ENCODE results near the gene TUG1. TPM values are rescaled to one million over a fixed set of nuclear protein-coding genes. Genes with fewer than 3 reads are reported as not detected.

TUG1 gene
- 104 TPM for polyA plus RNA-seq (ENCODE audit: insufficient read length)

DNA sequence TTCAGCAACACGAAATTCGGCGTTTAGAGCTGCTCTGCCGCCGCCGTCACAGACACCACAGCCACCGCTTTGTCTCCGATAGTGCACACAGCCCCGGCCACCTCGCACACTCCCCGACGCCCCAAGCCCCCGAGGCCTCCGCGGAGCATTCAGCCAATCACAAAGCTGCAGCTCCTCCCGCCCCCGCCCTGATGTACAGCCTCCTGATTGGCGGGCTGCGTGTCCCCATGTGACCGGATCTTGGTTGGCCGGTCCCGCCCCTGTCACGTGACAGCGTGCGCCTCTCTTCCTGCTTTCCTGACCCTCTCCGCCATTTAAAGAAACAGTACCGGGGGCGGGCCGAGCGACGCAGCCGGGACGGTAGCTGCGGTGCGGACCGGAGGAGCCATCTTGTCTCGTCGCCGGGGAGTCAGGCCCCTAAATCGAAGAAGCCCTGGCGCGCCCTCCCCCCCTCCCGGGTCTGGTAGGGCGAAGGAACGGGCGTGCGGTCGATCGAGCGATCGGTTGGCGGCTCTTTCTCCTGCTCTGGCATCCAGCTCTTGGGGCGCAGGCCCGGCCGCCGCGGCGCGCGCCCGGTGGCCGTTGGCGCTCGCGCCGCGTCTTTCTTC is at the start of gene TUG1:
TSS of gene TUG1 (plus strand) at position 342 of the 608 bp plus-strand sequence.
- peak; percentile 99 for DNase-seq

GRCh38 chr22:30919973-30920372 is 49.1 kb upstream of the TUG1 start:
- no peak for DNase-seq

DNA sequence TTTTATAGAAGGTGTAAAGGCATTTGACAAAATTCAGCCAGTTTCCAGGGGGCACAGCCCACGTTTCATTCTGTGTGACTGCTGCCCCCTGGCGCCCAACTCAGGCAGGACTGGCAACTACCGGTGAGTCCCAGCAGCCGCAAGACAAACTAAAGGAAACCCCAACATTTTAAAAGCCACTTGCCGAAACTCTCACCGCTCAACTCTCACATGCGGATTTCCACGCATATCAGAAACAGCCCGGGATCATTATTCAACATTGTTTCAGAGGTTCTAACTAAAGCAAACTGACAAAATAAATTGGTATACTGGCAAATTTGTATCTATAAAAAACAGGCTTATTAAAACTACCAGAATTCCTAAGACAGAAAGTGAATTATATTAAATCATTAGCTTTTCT is 48.7 kb upstream of the TUG1 start:
- DNase-seq, result peak; percentile 56

GRCh38 chr22:30921108-30921507 is 48.0 kb upstream of the TUG1 start:
- no peak for DNase-seq

- peak; percentile 62 for DNase-seq
These were observed 46.9 kb upstream of the TUG1 start for GRCh38 chr22:30922151-30922611.

DNA sequence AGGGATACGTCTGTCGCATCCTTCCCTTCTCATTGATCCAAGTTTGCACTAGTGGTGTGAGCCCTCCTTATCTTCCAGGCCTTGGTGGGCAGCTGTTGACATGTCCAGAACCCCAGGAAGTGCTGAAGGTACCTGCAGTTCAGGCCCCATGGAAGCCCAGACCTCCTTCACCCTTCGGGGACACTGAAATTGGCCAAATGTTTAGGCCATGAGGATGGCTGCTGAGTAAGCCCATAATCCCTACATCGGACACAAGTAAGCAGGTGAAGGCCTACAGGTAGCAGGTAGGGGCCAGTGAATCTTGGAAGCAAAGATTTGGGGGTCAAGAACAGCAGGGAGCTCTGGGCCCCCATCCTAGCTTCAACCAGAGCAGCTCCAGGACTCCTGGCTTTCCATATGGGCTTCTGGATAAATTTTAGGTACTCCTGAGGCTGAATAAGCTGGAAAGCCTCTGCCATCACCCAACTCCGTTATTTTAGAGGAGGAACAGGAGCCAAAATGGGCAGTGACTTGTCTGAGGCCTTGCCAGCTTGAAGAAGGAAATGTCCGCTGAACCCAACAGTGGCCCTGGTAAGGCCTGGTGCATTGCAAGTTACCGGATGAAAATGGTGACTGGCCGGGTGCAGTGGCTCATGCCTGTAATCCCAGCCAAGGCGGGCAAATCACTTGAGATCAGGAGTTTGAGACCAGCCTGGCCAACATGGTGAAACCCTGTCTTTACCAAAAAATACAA is 45.7 kb upstream of the TUG1 start:
- no peak for DNase-seq

GRCh38 chr22:30925667-30926066 is 43.4 kb upstream of the TUG1 start:
- DNase-seq, result no peak

GRCh38 chr22:30926706-30927105 is 42.4 kb upstream of the TUG1 start:
- no peak for DNase-seq

DNA sequence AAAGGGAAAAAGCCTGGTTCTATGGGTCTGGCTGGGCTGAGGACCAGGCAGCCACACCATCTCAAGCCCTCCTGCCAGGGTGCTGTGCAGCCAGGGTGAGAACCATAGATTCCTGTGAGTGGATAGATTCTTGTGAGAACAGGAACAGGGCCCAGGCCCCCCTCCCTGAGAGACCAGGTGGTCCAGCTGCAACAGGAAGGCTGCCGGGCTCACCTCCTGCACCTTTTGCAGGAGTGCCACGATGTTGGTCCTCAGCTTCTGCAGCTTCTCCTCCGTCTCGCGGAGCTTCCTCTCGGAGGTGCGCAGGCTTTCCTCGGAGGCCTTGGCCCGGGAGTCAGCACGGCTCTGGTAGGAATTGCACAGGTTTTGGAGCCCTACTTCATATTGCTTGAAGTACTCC is 41.3 kb upstream of the TUG1 start:
- DNase-seq, result no peak

DNA sequence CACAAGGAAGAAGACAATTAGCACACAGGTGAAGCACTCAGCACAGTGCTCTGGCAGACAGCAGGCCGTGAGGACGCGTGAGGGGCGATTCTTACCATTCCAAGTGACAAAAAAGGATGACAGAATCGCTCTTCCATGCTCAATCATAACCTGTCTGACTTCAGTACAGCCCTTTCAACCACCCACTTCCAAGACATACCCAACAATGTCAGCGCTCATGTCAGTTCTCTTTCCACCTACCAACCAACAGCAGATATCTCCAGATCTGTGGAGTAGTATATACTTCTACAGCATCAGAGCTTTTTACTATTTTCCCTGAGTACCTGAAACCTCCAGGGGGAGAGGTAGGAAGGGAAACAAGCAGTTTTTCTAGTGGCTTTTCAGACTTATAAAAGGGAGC is 40.7 kb upstream of the TUG1 start:
- DNase-seq, result no peak

DNA sequence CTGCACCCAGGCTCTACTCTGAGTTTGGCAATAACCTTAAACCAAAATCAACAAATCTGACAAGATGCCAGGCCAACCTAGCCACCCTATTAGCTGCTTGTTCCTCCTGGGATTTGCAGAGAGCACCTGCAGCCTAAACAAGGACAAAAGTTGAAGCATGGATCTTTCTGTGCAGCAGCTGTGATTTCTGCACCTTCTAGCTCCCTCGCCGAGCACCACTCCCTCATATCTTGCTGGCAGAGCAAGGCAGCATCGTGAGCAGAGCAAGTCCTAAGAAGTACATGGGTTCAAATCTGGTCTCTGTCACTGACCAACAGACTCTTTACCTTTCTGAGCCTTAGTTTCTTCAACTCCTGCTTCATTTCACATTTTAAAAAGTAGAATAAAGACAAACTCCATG is 38.8 kb upstream of the TUG1 start:
- DNase-seq, result no peak

- no peak for DNase-seq
These were observed 37.3 kb upstream of the TUG1 start for GRCh38 chr22:30931541-30932300.

DNA sequence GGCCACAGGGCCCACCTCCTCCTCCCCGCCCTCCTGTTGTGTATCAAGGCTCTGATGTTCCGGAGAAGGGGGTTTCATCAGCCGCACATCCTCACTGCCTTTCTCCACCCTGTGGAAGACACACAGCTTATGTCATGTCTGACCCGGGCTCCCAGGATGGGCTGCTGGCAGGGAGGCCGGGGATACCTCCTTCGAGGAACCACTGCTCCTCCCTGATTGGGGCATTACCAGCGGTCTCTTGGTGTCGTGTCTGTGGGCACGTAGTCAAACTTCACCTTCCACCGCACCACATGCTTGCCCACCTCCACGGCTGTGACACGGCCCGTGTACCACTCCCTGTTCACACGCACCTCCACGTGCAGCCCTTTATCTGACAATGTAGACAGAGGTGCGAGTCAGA is 36.4 kb upstream of the TUG1 start:
- DNase-seq, result no peak

GRCh38 chr22:30933457-30933856 is 35.6 kb upstream of the TUG1 start:
- no peak for DNase-seq

DNA sequence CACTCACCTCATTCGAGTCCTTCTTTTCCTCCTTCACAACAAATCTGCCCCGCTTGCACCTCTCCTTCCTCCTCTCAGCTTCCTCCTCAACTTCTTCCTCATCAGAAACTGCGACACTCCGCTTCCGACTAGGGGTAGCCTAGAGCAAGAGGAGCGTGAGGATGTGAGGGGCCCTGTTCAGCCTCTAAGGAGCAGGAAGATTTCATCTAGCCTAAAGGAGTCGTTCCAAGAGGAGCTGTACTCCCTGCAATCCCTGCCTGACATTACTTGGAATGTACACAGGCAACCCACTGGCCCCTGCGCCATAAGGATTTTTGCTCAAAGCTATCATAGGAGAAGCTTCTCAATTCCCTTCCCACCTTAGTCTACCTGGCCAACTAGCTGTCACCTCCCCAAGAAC is 35.0 kb upstream of the TUG1 start:
- no peak for DNase-seq

- no peak for DNase-seq
These were observed 28.2 kb upstream of the TUG1 start for GRCh38 chr22:30940685-30941362.

DNA sequence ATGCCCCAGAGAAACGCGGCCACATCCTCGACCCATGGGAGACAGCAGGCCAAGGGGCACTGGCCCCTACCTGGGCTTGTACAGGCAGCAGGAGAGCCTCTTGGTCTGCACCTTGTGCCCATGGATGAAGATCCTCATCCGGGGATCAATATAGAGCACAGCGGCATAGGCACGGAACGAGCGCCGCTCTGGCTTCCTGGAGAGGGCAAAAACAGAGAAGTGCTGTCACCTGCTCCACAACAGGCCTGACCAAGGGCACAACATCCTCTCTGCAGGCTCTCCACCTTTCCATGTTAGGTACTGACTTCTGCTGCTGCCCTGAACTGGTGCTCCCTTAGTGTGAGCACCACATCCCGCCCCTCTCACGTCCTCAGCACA is 27.7 kb upstream of the TUG1 start:
- DNase-seq, result no peak

DNA sequence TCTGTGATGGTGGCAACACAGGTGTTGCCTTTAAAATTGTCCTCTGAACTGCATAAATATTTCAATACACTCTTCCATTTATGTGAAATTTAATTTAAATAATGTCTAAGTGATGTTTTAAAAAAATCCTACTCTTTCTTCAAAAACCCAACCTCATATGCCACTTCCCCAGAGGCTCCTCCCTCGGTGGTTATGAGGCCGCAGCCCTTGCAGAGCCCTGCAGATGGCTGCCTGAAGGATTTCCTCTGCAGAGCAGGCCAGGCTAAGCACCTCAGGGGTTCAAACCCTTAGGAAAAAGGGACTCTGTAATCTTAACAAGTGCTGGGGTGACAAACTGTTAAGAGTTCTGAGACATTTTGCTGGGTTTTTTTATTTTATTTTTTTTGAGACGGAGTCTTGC is 25.7 kb upstream of the TUG1 start:
- DNase-seq, result no peak

GRCh38 chr22:30944986-30945385 is 24.1 kb upstream of the TUG1 start:
- no peak for DNase-seq

DNA sequence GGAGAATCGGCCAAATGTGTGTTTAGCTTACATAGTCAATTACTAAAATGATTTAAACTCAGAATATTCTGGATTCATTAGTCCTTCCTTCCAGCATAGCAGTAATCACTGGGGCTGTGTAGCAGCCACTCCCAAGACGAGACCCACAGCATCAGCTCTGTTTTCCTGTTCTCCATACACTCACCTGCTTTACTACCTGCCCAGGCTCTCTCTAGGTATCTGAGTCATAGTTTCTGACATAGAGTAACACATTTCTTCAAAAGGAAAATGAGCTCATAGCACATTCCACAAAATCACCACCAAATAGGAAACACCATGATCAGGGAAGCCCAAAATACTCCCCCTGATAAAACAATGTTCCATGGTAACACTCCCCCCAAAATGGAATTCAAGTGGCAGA is 23.4 kb upstream of the TUG1 start:
- DNase-seq, result no peak

DNA sequence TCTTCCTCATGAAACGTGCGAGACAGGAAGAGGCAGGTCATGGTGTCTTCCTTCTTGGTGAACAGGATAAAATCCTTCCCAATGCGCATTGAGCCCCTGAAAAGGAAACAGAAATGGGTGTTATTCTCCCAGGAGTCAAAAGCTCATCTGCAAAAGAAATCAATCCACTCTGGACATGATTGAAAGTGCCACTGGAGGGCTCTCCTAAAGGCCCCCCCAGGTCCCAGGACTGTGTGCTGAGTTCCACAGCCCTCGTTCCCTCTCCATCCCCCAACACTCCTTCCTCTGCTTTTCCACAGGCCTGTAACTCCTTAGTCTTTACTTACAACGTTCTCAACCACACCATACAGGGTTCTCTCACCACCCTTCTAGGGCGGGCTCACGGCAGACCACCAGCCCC is 22.7 kb upstream of the TUG1 start:
- DNase-seq, result no peak

GRCh38 chr22:30947173-30947815 is 21.8 kb upstream of the TUG1 start:
- peak; percentile 17 for DNase-seq
